HepG2 (cell line): ENCODE data around the gene ERF. TPM values are rescaled to one million over a fixed set of nuclear protein-coding genes. Genes with fewer than 3 reads are reported as not detected.

Experiments used
- DMAP1 ChIP-seq: IDR thresholded peaks from 2 replicates; pipeline ENCODE4 v1.6.1; 2016
- ELF1 ChIP-seq: sonication (generic); formaldehyde crosslinking; IDR thresholded peaks from 2 replicates; pipeline ENCODE4 v1.4.0; 2020; ENCODE audit warnings: missing genetic modification reagents
- MAFK ChIP-seq, 2 experiments: IDR thresholded peaks in 1 of 2; conservative IDR thresholded peaks in 1 of 2; 2 replicates each; pipeline ENCODE4 v1.6.1; 2011; ENCODE audit warnings: improper control_type of control experiment in 2 of 2, low read length in 2 of 2
- NFKBIZ ChIP-seq: IDR thresholded peaks from 2 replicates; pipeline ENCODE4 v1.6.1; 2018; ENCODE audit warnings: missing genetic modification reagents, missing compliant biosample characterization
- NRL ChIP-seq: sonication (generic); formaldehyde crosslinking; IDR thresholded peaks from 2 replicates; pipeline ENCODE4 v1.5.0; 2020; ENCODE audit warnings: missing genetic modification reagents, mild to moderate bottlenecking, moderate library complexity, borderline replicate concordance
- PRDM4 ChIP-seq: sonication (generic); formaldehyde crosslinking; IDR thresholded peaks from 2 replicates; pipeline ENCODE4 v1.9.0; 2021; ENCODE audit warnings: missing genetic modification reagents, borderline replicate concordance
- TOPORS ChIP-seq: sonication (generic); formaldehyde crosslinking; IDR thresholded peaks from 2 replicates; pipeline ENCODE4 v1.8.0; 2023; ENCODE audit warnings: mild to moderate bottlenecking, missing genetic modification reagents
- ZFAT ChIP-seq: sonication (generic); formaldehyde crosslinking; conservative IDR thresholded peaks from 2 replicates; pipeline ENCODE4 v1.8.1; 2023; ENCODE audit warnings: missing genetic modification reagents, inconsistent platforms
- ZNF232 ChIP-seq: sonication (generic); formaldehyde crosslinking; IDR thresholded peaks from 2 replicates; pipeline ENCODE4 v1.4.0; 2020; ENCODE audit warnings: missing genetic modification reagents, borderline replicate concordance
- ZNF280B ChIP-seq: sonication (generic); formaldehyde crosslinking; IDR thresholded peaks from 2 replicates; pipeline ENCODE4 v1.5.0; 2020; ENCODE audit warnings: missing genetic modification reagents, mild to moderate bottlenecking, borderline replicate concordance
- ZNF530 ChIP-seq: sonication (generic); formaldehyde crosslinking; IDR thresholded peaks from 2 replicates; pipeline ENCODE4 v1.5.0; 2020; ENCODE audit warnings: low read depth, mild to moderate bottlenecking, missing genetic modification reagents
- ZNF543 ChIP-seq: sonication (generic); formaldehyde crosslinking; IDR thresholded peaks from 2 replicates; pipeline ENCODE4 v1.4.0; 2020; ENCODE audit warnings: mild to moderate bottlenecking, missing genetic modification reagents
- ZNF549 ChIP-seq: sonication (generic); formaldehyde crosslinking; IDR thresholded peaks from 2 replicates; pipeline ENCODE4 v1.5.0; 2020; ENCODE audit warnings: missing genetic modification reagents
- ZNF792 ChIP-seq: IDR thresholded peaks from 2 replicates; pipeline ENCODE4 v1.6.1; 2016
- ZNF839 ChIP-seq: sonication (generic); formaldehyde crosslinking; IDR thresholded peaks from 2 replicates; pipeline ENCODE4 v1.4.0; 2020; ENCODE audit warnings: missing genetic modification reagents, mild to moderate bottlenecking, borderline replicate concordance
- polyA plus RNA-seq, 8 experiments: library from polyadenylated mRNA; depleted of rRNA in 3 of 8; stranded (reverse) in 7 of 8; unstranded in 1 of 8; fragments of >200 nt; fragmentation: Illumina TruSeq in 4 of 8; extraction: Trizol in 4 of 8; gene quantifications; 2 replicates each; pipeline versions ENCODE4 v1.2.1 to v1.2.3, GENCODE V29; 2011 to 2016; ENCODE audit warnings: low read depth in 4 of 8, missing spikeins in 1 of 8, mixed read lengths in 1 of 8; ENCODE audit not compliant: insufficient read depth in 1 of 8
- total RNA-seq, 5 experiments: library from RNA; depleted of rRNA; stranded (reverse); fragments of >200 nt; fragmentation: Illumina TruSeq; extraction: Trizol; gene quantifications; 2 replicates each; pipeline ENCODE4 v1.2.3, GENCODE V29; 2016; ENCODE audit warnings: low read depth in 1 of 5
- TF ChIP-seq, protein P1 (sequence below): fragments of 450-650 bp; IDR thresholded peaks from 2 replicates; pipeline ENCODE4 v1.6.1; 2017; ENCODE audit warnings: mild to moderate bottlenecking
- TF ChIP-seq, protein P2 (sequence below): IDR thresholded peaks from 2 replicates; pipeline ENCODE4 v1.6.1; 2016; ENCODE audit warnings: missing genetic modification reagents, missing compliant biosample characterization
- TF ChIP-seq, protein P3 (sequence below): sonication (generic); formaldehyde crosslinking; conservative IDR thresholded peaks from 2 replicates; pipeline ENCODE4 v1.4.0; 2020; ENCODE audit warnings: missing genetic modification reagents
- TF ChIP-seq, protein P4 (sequence below): sonication (generic); formaldehyde crosslinking; IDR thresholded peaks from 2 replicates; pipeline ENCODE4 v1.5.0; 2020; ENCODE audit warnings: missing genetic modification reagents

Gene ERF
- total and polyA plus RNA-seq, 2 of the 13 experiments (the other 11 are each of a cell fraction or from before 2014, with no cell fraction given): 67.1 to 69.9 TPM

DNA sequence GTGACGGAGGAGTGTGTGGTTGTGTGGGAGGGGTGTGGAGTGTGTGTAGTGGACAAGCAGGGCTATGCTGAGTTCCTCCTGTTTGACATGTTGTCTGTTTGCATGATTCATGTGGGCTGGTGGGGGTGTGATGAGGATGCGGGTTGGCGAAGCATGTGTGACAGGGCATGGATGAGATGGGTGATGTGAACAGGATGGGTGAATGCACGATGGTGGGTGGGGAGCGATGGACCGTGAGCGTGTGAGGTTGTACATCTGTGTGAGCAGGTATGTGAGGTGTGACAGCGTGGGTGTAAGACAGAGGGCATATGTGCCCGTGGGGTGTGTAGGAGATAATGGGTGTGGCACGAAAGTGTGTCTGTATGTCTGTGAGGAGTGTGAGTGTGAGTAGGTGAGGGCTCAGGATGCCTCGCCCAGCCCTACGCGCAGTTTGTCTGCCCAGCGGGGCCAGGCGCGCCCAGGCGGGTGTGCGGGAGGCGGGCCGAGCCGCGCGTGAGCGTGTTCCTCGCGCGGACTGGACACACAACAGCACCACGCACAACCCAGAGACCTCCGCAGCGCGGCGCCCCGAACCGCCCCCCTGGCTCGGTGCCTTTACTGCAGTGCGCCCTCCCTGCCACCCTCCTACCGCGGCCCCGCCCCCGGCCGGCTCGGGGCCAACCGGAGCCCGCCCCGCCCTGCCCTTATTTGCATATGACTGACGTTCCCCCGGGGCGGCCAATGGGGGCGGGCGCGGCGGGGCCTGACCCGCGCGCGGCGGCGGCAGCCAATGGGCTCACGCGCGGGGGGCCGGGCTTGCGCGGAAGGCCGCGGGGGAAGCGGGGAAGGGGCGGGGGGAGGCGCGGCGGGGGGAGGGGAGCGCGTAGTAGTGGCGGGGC lies 28.5 kb upstream of the ERF start (continued):
- TF ChIP-seq, protein P1, sequence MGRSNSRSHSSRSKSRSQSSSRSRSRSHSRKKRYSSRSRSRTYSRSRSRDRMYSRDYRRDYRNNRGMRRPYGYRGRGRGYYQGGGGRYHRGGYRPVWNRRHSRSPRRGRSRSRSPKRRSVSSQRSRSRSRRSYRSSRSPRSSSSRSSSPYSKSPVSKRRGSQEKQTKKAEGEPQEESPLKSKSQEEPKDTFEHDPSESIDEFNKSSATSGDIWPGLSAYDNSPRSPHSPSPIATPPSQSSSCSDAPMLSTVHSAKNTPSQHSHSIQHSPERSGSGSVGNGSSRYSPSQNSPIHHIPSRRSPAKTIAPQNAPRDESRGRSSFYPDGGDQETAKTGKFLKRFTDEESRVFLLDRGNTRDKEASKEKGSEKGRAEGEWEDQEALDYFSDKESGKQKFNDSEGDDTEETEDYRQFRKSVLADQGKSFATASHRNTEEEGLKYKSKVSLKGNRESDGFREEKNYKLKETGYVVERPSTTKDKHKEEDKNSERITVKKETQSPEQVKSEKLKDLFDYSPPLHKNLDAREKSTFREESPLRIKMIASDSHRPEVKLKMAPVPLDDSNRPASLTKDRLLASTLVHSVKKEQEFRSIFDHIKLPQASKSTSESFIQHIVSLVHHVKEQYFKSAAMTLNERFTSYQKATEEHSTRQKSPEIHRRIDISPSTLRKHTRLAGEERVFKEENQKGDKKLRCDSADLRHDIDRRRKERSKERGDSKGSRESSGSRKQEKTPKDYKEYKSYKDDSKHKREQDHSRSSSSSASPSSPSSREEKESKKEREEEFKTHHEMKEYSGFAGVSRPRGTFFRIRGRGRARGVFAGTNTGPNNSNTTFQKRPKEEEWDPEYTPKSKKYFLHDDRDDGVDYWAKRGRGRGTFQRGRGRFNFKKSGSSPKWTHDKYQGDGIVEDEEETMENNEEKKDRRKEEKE: no peak
- TF ChIP-seq TOPORS (CRISPR knock-in tag): no peak
- TF ChIP-seq NFKBIZ: no peak
- peak; percentile 79; the same call in 1 of the 2 replicates for TF ChIP-seq NRL
- no peak for TF ChIP-seq ZNF232 (CRISPR knock-in tag)
- TF ChIP-seq ELF1 (CRISPR knock-in tag): no peak
- no peak for TF ChIP-seq MAFK (conservative IDR thresholded peaks at IDR 0.05 in 1 of 2, IDR thresholded peaks at IDR 0.05 in 1 of 2; ENCODE audit: low read length in 2 of 2)
- TF ChIP-seq, protein P2, sequence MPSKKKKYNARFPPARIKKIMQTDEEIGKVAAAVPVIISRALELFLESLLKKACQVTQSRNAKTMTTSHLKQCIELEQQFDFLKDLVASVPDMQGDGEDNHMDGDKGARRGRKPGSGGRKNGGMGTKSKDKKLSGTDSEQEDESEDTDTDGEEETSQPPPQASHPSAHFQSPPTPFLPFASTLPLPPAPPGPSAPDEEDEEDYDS (CRISPR knock-in tag): no peak
- no peak for TF ChIP-seq ZNF839 (CRISPR knock-in tag)
- no peak for TF ChIP-seq ZFAT
- no peak for TF ChIP-seq ZNF530 (CRISPR knock-in tag)
- TF ChIP-seq ZNF543 (CRISPR knock-in tag): no peak
- TF ChIP-seq, protein P3, sequence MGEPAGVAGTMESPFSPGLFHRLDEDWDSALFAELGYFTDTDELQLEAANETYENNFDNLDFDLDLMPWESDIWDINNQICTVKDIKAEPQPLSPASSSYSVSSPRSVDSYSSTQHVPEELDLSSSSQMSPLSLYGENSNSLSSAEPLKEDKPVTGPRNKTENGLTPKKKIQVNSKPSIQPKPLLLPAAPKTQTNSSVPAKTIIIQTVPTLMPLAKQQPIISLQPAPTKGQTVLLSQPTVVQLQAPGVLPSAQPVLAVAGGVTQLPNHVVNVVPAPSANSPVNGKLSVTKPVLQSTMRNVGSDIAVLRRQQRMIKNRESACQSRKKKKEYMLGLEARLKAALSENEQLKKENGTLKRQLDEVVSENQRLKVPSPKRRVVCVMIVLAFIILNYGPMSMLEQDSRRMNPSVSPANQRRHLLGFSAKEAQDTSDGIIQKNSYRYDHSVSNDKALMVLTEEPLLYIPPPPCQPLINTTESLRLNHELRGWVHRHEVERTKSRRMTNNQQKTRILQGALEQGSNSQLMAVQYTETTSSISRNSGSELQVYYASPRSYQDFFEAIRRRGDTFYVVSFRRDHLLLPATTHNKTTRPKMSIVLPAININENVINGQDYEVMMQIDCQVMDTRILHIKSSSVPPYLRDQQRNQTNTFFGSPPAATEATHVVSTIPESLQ (CRISPR knock-in tag): no peak
- no peak for TF ChIP-seq ZNF280B
- TF ChIP-seq ZNF792 (CRISPR knock-in tag): no peak
- no peak for TF ChIP-seq DMAP1
- TF ChIP-seq, protein P4, sequence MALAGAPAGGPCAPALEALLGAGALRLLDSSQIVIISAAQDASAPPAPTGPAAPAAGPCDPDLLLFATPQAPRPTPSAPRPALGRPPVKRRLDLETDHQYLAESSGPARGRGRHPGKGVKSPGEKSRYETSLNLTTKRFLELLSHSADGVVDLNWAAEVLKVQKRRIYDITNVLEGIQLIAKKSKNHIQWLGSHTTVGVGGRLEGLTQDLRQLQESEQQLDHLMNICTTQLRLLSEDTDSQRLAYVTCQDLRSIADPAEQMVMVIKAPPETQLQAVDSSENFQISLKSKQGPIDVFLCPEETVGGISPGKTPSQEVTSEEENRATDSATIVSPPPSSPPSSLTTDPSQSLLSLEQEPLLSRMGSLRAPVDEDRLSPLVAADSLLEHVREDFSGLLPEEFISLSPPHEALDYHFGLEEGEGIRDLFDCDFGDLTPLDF: no peak
- TF ChIP-seq PRDM4: no peak
- no peak for TF ChIP-seq ZNF549
